ENCODE data around the gene PLCH2.

The PLCH2 gene

DNA sequence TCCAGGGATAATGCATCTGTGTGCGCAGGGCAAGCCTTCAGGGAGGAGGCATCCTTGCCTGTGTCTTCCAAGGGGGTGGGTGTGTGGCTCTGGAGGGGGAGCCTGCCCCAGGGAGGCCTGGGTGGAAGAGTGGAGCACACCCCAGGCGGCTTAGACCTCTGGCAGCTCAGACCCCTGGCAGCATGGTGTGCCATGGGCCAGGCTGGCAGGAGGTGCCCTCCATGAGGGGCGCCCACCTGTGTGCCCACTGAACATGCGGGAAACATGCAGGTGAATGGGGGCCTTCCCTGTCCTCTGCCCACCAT is 51.4 kb downstream of the PLCH2 start:
- H2AFZ ChIP-seq (ENCODE audit: low read depth) = no peak overlapping the region
- no peak overlapping the region for H3K27ac ChIP-seq
- no peaks in the 10 kb centered on the region for H4K20me1 ChIP-seq (ENCODE audit: insufficient read depth)
- TF ChIP-seq, protein P1, sequence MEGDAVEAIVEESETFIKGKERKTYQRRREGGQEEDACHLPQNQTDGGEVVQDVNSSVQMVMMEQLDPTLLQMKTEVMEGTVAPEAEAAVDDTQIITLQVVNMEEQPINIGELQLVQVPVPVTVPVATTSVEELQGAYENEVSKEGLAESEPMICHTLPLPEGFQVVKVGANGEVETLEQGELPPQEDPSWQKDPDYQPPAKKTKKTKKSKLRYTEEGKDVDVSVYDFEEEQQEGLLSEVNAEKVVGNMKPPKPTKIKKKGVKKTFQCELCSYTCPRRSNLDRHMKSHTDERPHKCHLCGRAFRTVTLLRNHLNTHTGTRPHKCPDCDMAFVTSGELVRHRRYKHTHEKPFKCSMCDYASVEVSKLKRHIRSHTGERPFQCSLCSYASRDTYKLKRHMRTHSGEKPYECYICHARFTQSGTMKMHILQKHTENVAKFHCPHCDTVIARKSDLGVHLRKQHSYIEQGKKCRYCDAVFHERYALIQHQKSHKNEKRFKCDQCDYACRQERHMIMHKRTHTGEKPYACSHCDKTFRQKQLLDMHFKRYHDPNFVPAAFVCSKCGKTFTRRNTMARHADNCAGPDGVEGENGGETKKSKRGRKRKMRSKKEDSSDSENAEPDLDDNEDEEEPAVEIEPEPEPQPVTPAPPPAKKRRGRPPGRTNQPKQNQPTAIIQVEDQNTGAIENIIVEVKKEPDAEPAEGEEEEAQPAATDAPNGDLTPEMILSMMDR (conservative IDR thresholded peaks at IDR 0.05; ENCODE audit: low read depth, low read length) = no peak
- H3K79me2 ChIP-seq (ENCODE audit: insufficient read depth, low read depth) = peaks cover 34% of the 10 kb centered on the region
- no peak overlapping the region for H3K4me2 ChIP-seq
- peaks cover 50% of the 10 kb centered on the region for H3K27me3 ChIP-seq (ENCODE audit: insufficient read depth, low read depth)
- peaks cover 22% of the 10 kb centered on the region for H3K4me1 ChIP-seq (ENCODE audit: low read depth, poor library complexity, severe bottlenecking)
- H3K4me3 ChIP-seq (IDR thresholded peaks at IDR 0.05; ENCODE audit: insufficient read depth, low read depth, low read length) = no peak overlapping the region
- no peak overlapping the region for H3K9ac ChIP-seq
- H3K36me3 ChIP-seq (ENCODE audit: insufficient read depth) = no peaks in the 10 kb centered on the region

DNA sequence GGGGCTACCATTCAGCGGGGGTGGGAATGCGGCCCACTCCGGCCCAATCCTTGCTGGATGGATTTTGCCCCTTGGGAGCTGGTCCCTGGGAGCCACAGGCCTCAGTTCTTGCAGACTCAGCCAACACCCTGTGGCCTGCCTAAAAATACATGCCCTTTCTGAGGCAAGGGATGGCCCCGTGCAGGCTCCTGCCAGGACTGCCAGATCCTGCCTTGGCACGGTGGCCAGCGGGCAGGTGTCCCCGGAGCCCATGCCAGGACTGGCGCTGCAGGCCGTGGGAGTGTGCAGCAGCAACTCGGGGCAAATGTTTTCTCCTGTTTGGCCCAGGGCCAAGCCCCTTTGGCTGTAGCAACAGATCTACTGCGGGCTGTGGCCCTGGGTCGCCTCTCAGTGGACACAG is 51.9 kb downstream of the PLCH2 start:
- TF ChIP-seq, protein P1 (conservative IDR thresholded peaks at IDR 0.05; ENCODE audit: low read depth, low read length) = no peak
- no peak overlapping the region for H2AFZ ChIP-seq (ENCODE audit: low read depth)
- H3K27me3 ChIP-seq (ENCODE audit: insufficient read depth, low read depth) = peaks cover 55% of the 10 kb centered on the region

DNA sequence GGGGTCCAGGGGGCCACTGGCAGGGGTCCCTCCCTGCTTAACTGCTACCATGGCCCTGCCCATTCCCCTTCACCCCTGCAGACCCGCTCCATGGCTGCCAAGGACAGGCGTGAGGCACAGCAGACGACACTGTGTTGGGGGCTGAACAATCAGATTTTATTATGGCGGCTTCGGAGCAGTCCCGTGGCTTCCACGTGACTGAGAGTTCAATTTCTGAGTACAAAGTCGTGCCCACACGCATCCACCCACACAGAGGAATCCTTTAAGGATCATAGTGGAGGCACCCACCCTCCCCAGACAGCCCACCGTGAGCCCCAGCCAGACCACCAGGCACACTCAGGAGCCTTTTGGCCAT is 52.5 kb downstream of the PLCH2 start:
- Histone ChIP-seq H4K20me1 (ENCODE audit: insufficient read depth) (no peaks in the 10 kb centered on the region), H3K27me3 (ENCODE audit: insufficient read depth, low read depth) (peaks cover 61% of the 10 kb centered on the region), H3K4me3 (IDR thresholded peaks at IDR 0.05; ENCODE audit: insufficient read depth, low read depth, low read length) (no peak overlapping the region), H3K4me1 (ENCODE audit: low read depth, poor library complexity, severe bottlenecking) (peaks cover 22% of the 10 kb centered on the region), H2AFZ (ENCODE audit: low read depth) (no peak overlapping the region), H3K79me2 (ENCODE audit: insufficient read depth, low read depth) (peaks cover 23% of the 10 kb centered on the region), H3K4me2 (no peak overlapping the region), H3K27ac (no peak overlapping the region), H3K36me3 (ENCODE audit: insufficient read depth) (no peaks in the 10 kb centered on the region), H3K9ac (no peak overlapping the region)
- TF ChIP-seq, protein P1 (conservative IDR thresholded peaks at IDR 0.05; ENCODE audit: low read depth, low read length) = no peak

More for the DNA sequence above, 51.9 kb downstream of the PLCH2 start:
- Histone ChIP-seq H3K79me2 (ENCODE audit: insufficient read depth, low read depth) (peaks cover 29% of the 10 kb centered on the region), H3K4me1 (ENCODE audit: low read depth, poor library complexity, severe bottlenecking) (peaks cover 22% of the 10 kb centered on the region), H3K4me3 (IDR thresholded peaks at IDR 0.05; ENCODE audit: insufficient read depth, low read depth, low read length) (no peak overlapping the region), H4K20me1 (ENCODE audit: insufficient read depth) (no peaks in the 10 kb centered on the region), H3K27ac (no peak overlapping the region), H3K36me3 (ENCODE audit: insufficient read depth) (no peaks in the 10 kb centered on the region), H3K9ac (no peak overlapping the region), H3K4me2 (no peak overlapping the region)

DNA sequence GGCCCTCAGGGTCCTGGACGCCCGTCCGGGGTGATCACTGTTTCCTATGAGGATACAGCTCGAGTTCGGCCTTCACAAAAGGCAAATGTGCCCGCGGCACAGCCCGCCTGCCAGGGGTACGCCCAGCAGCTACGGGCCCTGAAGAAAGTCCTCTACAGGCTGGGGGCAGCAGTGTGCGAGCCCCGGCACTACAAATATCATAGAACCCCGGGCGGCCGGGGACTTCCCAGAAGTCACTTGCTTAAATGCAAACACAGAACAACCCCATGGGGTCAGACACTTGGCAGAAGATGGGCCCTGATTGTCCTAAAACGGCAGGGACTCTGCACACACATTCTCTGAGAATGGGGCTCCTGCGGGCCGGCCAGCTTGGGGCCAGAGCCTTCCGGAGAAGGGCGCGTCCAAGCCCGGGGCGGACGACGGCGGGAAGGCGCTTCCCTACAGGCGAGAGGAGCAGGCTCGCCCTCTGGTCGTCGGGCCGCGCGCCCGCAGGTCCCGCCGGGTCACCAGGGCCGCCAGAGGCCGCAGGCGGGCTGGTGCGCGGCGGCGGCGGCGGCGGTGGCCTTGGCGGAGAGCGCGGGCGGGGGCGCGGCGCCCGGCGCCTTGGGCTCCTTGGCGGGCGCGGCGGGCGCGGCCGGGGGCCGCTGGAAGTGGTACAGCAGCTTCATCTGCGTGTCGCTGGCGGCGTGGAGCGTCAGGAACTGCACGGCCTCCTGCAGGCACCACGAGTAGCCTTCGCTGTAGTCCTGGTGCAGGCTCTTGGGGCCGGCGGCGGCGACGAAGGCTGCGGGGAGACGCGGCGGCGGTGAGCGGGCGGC is 53.1 kb downstream of the PLCH2 start:
- H4K20me1 ChIP-seq (ENCODE audit: insufficient read depth) = no peaks in the 10 kb centered on the region
- H3K4me2 ChIP-seq = no peak overlapping the region
- peaks cover 18% of the 10 kb centered on the region for H3K79me2 ChIP-seq (ENCODE audit: insufficient read depth, low read depth)
- peaks cover 21% of the 10 kb centered on the region for H3K4me1 ChIP-seq (ENCODE audit: low read depth, poor library complexity, severe bottlenecking)
- no peak overlapping the region for H3K9ac ChIP-seq
- H3K4me3 ChIP-seq (IDR thresholded peaks at IDR 0.05; ENCODE audit: insufficient read depth, low read depth, low read length) = no peak overlapping the region
- H3K36me3 ChIP-seq (ENCODE audit: insufficient read depth) = no peaks in the 10 kb centered on the region
- H3K27me3 ChIP-seq (ENCODE audit: insufficient read depth, low read depth) = peaks cover 67% of the 10 kb centered on the region
- no peak overlapping the region for H3K27ac ChIP-seq
- H2AFZ ChIP-seq (ENCODE audit: low read depth) = no peak overlapping the region
- TF ChIP-seq, protein P1 (conservative IDR thresholded peaks at IDR 0.05; ENCODE audit: low read depth, low read length) = no peak

Data from KMS-11 (cell line).